GM12878 (cell line): ENCODE data around the gene NUP50. TPM values are rescaled to one million over a fixed set of nuclear protein-coding genes. Genes with fewer than 3 reads are reported as not detected.
A peak's percentile ranks its signal among the peaks of the same experiment; 100 is the strongest.

Experiments used
- ATAC-seq: fragments of 200-7000 bp; cut with Tn5 transposase; 3 replicates; pipeline ENCODE4 v1.9.1; 2020; ENCODE audit warnings: mild to moderate bottlenecking, moderate library complexity
- BruUV-seq: library from RNA; stranded (reverse); fragments of 400-500 nt; replicated peaks from 2 replicates; lab custom pipeline; 2021; lab: Mats Ljungman, UMichigan
- CTCF ChIA-PET: fragments of 300-600 bp; sonication (Branson Sonifier 250); formaldehyde crosslinking; extraction: SDS; loops from one replicate; lab custom pipeline; 2021; ENCODE audit warnings: inconsistent platforms; lab: Yijun Ruan, JAX
- POLR2A ChIA-PET: fragments of 350-600 bp; formaldehyde crosslinking; extraction: SDS; loops from one replicate; lab custom pipeline; 2021; ENCODE audit warnings: inconsistent platforms; lab: Charles Lee
- RAD21 ChIA-PET: fragments of 300-600 bp; sonication (Branson Sonifier 250); formaldehyde crosslinking; loops from one replicate; lab custom pipeline; 2023; ENCODE audit warnings: antibody characterized with exemption; ENCODE audit not compliant: unreplicated experiment; lab: Charles Lee
- SMC1A ChIA-PET: fragments of 300-600 bp; sonication (Branson Sonifier 250); formaldehyde crosslinking; loops from one replicate; lab custom pipeline; 2023; ENCODE audit not compliant: unreplicated experiment, uncharacterized antibody; lab: Charles Lee
- DNase-seq: peaks from one replicate; pipeline ENCODE4 v3.0.0-alpha.2; 2011; ENCODE audit warnings: low read depth, low spot score
- FAIRE-seq: peaks from 3 replicates; lab custom pipeline; 2011; peaks lifted over from hg19 to GRCh38; lab: Jason Lieb, UNC
- H2AFZ ChIP-seq: 2 replicates; pipeline ENCODE4 v1.6.0; 2011; ENCODE audit warnings: low read depth, low read length, control low read depth; ENCODE audit not compliant: control insufficient read depth
- H3K27ac ChIP-seq: 2 replicates; pipeline ENCODE4 v1.5.1; 2011; ENCODE audit warnings: control low read depth; ENCODE audit not compliant: control insufficient read depth, insufficient read depth
- H3K27me3 ChIP-seq, 2 experiments: replicated peaks in 1 of 2; 2 replicates each; pipeline versions ENCODE4 v1.6.0 to v1.6.1; 2011; ENCODE audit warnings: low read length in 1 of 2; ENCODE audit not compliant: control insufficient read depth in 2 of 2, insufficient read depth in 2 of 2
- H3K36me3 ChIP-seq, 2 experiments: 2 replicates each; pipeline ENCODE4 v1.5.1; 2011; ENCODE audit warnings: low read length in 1 of 2; ENCODE audit not compliant: control insufficient read depth in 2 of 2, insufficient read depth in 2 of 2
- H3K4me1 ChIP-seq: 2 replicates; pipeline ENCODE4 v1.6.1; 2011; ENCODE audit warnings: mild to moderate bottlenecking, low read length, moderate library complexity, mixed read lengths; ENCODE audit not compliant: control insufficient read depth, insufficient read depth
- H3K4me2 ChIP-seq: 2 replicates; pipeline ENCODE4 v1.6.0; 2011; ENCODE audit warnings: control low read depth; ENCODE audit not compliant: control insufficient read depth, insufficient read depth
- H3K4me3 ChIP-seq: fragments of 200-600 bp; sonication (generic); 2 replicates; pipeline ENCODE4 v1.5.1; 2016
- H3K79me2 ChIP-seq: 2 replicates; pipeline ENCODE4 v1.6.0; 2011; ENCODE audit warnings: low read length; ENCODE audit not compliant: control insufficient read depth, insufficient read depth
- H3K9ac ChIP-seq: 2 replicates; pipeline ENCODE4 v1.8.0; 2011; ENCODE audit warnings: low read length, control low read depth, mixed read lengths; ENCODE audit not compliant: control insufficient read depth, insufficient read depth
- H3K9me3 ChIP-seq: replicated peaks from 3 replicates; pipeline ENCODE4 v1.5.1; 2011; ENCODE audit warnings: mild to moderate bottlenecking, low read length; ENCODE audit not compliant: control insufficient read depth, insufficient read depth
- H4K20me1 ChIP-seq: 2 replicates; pipeline ENCODE4 v1.6.0; 2011; ENCODE audit not compliant: control insufficient read depth, insufficient read depth
- DPF2 ChIP-seq: fragments of 450-650 bp; IDR thresholded peaks from 2 replicates; pipeline ENCODE4 v1.6.1; 2017; ENCODE audit warnings: mild to moderate bottlenecking
- IRF3 ChIP-seq: fragments of 450-650 bp; IDR thresholded peaks from 2 replicates; pipeline ENCODE4 v1.6.1; 2014; ENCODE audit warnings: mild to moderate bottlenecking
- NR2C1 ChIP-seq: fragments of 450-650 bp; IDR thresholded peaks from 2 replicates; pipeline ENCODE4 v1.6.1; 2017; ENCODE audit warnings: antibody characterized with exemption, mild to moderate bottlenecking, moderate library complexity
- PKNOX1 ChIP-seq: fragments of 450-650 bp; IDR thresholded peaks from 2 replicates; pipeline ENCODE4 v1.6.1; 2016; ENCODE audit warnings: mild to moderate bottlenecking
- POLR2A ChIP-seq: IDR thresholded peaks from 2 replicates; pipeline ENCODE4 v1.6.1; 2011; ENCODE audit warnings: low read depth, mild to moderate bottlenecking, low read length
- SMAD1 ChIP-seq: fragments of 450-650 bp; IDR thresholded peaks from 2 replicates; pipeline ENCODE4 v1.6.1; 2018; ENCODE audit warnings: mild to moderate bottlenecking, low read depth; ENCODE audit not compliant: partially characterized antibody
- TARDBP ChIP-seq: IDR thresholded peaks from 2 replicates; pipeline ENCODE4 v1.6.1; 2016; ENCODE audit warnings: borderline replicate concordance
- ZZZ3 ChIP-seq: IDR thresholded peaks from 2 replicates; pipeline ENCODE4 v1.6.1; 2011; ENCODE audit warnings: low read depth; ENCODE audit not compliant: control insufficient read depth, insufficient read length
- WGBS: methylation state at CpG from one replicate; pipeline ENCODE4 v1.1.6; 2016; ENCODE audit warnings: low lambda C conversion rate; ENCODE audit not compliant: insufficient replicate concordance, insufficient coverage; ENCODE audit errors: missing lambda C conversion rate; 5-methylcytosine and 5-hydroxymethylcytosine counted together
- in situ Hi-C: fragments of 300-500 bp; cut with MboI; formaldehyde crosslinking; loops from 9 replicates; pipeline ENCODE4 v1.14.3; 2018; ENCODE audit warnings: mixed read lengths
- intact Hi-C: fragments of 100-400 bp; cut with micrococcal nuclease; formaldehyde crosslinking; loops from one replicate; pipeline ENCODE4 v1.14.2; 2022; ENCODE audit not compliant: unreplicated experiment
- polyA plus RNA-seq, 11 experiments: library from polyadenylated mRNA; depleted of rRNA in 4 of 11; unstranded in 6 of 11; stranded (reverse) in 5 of 11; fragments of >200 nt; fragmentation: Nextera tagmentation in 4 of 11; fragmentation: Illumina TruSeq in 1 of 11; extraction: Ambion mirVana in 4 of 11; extraction: Trizol in 1 of 11; gene quantifications; 1 replicate in 1 of 11; 2 replicates in 10 of 11; pipeline versions ENCODE4 v1.2.1 to v1.2.3, GENCODE V29; 2011 to 2016; ENCODE audit warnings: inconsistent platforms in 2 of 11, missing spikeins in 2 of 11, low read depth in 1 of 11
- total RNA-seq, 4 experiments: library from RNA; depleted of rRNA in 3 of 4; stranded (reverse); fragments of >200 nt in 3 of 4; fragmentation: Illumina TruSeq in 1 of 4; extraction: Trizol in 1 of 4; gene quantifications; 2 replicates each; pipeline versions ENCODE4 v1.2.1 to v1.2.3, GENCODE V29; 2013 to 2021
- TF ChIP-seq, protein P1 (sequence below): fragments of 150-350 bp; IDR thresholded peaks from 2 replicates; pipeline ENCODE4 v1.6.1; 2016; ENCODE audit warnings: low read depth, low read length

The NUP50 gene
- total and polyA plus RNA-seq, 10 of the 15 experiments (the other 5 are each of a cell fraction or from before 2014, with no cell fraction given): 36.8 to 125 (median 78.8) TPM

DNA sequence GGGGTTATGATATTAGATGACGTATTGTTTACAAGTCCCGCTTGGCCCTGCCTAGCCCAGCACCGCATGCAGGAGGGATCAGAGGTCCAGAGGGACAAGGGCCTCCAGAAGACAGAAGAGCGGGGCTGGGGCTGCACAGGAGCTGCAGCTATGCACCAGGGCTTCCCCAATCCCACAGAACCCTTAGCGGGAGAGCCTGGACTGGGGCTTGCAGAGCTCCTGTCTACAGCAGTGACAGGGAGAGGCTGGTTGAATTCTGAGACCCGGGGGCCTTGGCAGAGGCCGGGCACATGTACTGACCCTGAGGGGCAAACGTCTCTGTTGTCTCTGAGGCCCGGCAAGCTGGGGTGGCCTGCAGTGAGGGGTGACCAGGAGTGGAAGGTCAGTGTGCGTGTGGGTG is 70.1 kb downstream of the NUP50 start:
- Histone ChIP-seq H3K36me3 (peaks cover 3 to 11% of the 10 kb centered on the region in 2 experiments; a peak in 2 of 4 replicates), H3K4me2 (peak overlapping the region; percentile 88), H4K20me1 (no peaks in the 10 kb centered on the region), H3K9me3 (no peaks in the 10 kb centered on the region), H3K9ac (peak overlapping the region; percentile 1; the same call in 1 of the 2 replicates), H3K27ac (peak overlapping the region; percentile 24; the same call in 1 of the 2 replicates), H3K4me3 (no peak overlapping the region), H3K79me2 (peaks cover 78% of the 10 kb centered on the region), H3K27me3 (no peaks in the 10 kb centered on the region), H2AFZ (no peak overlapping the region), H3K4me1 (peaks cover 52% of the 10 kb centered on the region)
- WGBS: over 99% methylated on average over 10 of the region's 10 CpGs
- TF ChIP-seq NR2C1 (no peak), DPF2 (no peak), POLR2A (peak; percentile 44; the same call in 1 of the 2 replicates)
- in situ Hi-C loops: no loop called here
- BruUV-seq: no TSS peak
- ChIA-PET CTCF (interaction anchor here (1.0 to 2.4 kb wide), 5 partner anchors 16 to 413 kb away, joined by 3 to 13 read pairs (median 5); no protein-coding TSS in a partner anchor), SMC1A (interaction anchor here (0.7 to 5.2 kb wide), 9 partner anchors 13 to 97 kb away, joined by 3 to 32 read pairs (median 5); no protein-coding TSS in a partner anchor), POLR2A (interaction anchor here (1.2 to 2.8 kb wide), 4 partner anchors 12 to 70 kb away, joined by 3 to 16 read pairs (median 8); partner anchors contain the start of gene NUP50), RAD21 (interaction anchor here (0.8 to 3.8 kb wide), 7 partner anchors 12 to 70 kb away, joined by 3 to 28 read pairs (median 4); partner anchors contain the start of gene NUP50)
- ATAC-seq (no peak), FAIRE-seq (no peak), DNase-seq (no peak)
- intact Hi-C loops: no loop called here

DNA sequence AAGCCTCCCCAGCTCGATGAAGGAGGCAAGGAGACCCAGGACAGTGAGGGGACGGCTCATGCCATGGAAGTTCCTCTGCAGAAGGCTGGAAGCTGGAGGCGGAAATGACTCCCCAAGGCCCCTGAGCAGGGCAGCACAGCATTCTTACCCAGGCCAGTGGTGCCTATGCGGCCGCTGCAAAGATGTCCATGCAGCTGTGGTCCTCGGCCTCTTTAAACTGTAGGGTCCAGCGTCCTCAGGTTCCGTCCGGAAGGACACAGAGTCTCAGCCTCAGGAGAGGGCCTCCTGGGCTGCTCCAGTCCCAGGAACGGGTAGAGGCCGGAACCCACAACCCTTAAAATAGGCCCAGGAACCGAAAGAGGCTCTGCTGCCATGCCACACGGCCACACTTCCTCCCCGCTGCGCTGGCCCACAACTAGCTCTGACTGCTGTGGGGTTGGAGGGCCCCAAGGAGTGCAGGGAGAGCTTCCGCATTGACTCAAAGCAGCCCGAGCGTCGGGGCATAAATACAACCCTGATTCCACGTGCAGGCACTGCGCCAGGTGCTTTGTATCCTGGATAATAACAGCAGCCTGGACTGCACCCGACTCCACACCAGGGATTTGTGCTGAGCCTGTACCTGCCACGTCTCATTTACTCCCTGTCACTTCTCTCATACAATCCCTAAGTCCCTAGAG is 71.5 kb downstream of the NUP50 start:
- in situ Hi-C loops: no loop called here
- BruUV-seq: no TSS peak
- H4K20me1 ChIP-seq: no peaks in the 10 kb centered on the region
- intact Hi-C loops: loop anchor here (5.0 kb wide), 1 partner anchor 68 kb away; no protein-coding TSS in a partner anchor
- WGBS: under 1% methylated on average over 23 of the region's 23 CpGs
- H2AFZ ChIP-seq: peak overlapping the region; percentile 6; the same call in 1 of the 2 replicates
- ATAC-seq: peak; percentile 92
- ChIA-PET RAD21 (interaction anchor here (0.5 to 3.8 kb wide), 8 partner anchors 9 to 1182 kb away, joined by 3 to 28 read pairs (median 4); partner anchors contain the start of gene NUP50), CTCF (interaction anchor here (0.6 to 2.4 kb wide), 10 partner anchors 10 to 412 kb away, joined by 3 to 13 read pairs (median 4); no protein-coding TSS in a partner anchor), POLR2A (interaction anchor here (1.2 to 2.8 kb wide), 6 partner anchors 11 to 70 kb away, joined by 3 to 16 read pairs (median 8); no protein-coding TSS in a partner anchor), SMC1A (interaction anchor here (0.5 to 5.2 kb wide), 8 partner anchors 12 to 551 kb away, joined by 3 to 32 read pairs (median 4); partner anchors contain the start of gene NUP50)
- DNase-seq: peak; percentile 81
- no peaks in the 10 kb centered on the region for H3K27me3 ChIP-seq
- peak overlapping the region; percentile 88 for H3K4me2 ChIP-seq
- peaks cover 2 to 11% of the 10 kb centered on the region in 2 experiments; a peak in 2 of 4 replicates for H3K36me3 ChIP-seq
- peaks cover 62% of the 10 kb centered on the region for H3K4me1 ChIP-seq
- peak; percentile 92 for FAIRE-seq
- peak overlapping the region; percentile 80 for H3K9ac ChIP-seq
- H3K27ac ChIP-seq: peak overlapping the region; percentile 93
- H3K79me2 ChIP-seq: peaks cover 85% of the 10 kb centered on the region
- H3K4me3 ChIP-seq: peak overlapping the region; percentile 67
- no peaks in the 10 kb centered on the region for H3K9me3 ChIP-seq
- TF ChIP-seq PKNOX1: no peak
- TF ChIP-seq IRF3: no peak
- TF ChIP-seq, protein P1, sequence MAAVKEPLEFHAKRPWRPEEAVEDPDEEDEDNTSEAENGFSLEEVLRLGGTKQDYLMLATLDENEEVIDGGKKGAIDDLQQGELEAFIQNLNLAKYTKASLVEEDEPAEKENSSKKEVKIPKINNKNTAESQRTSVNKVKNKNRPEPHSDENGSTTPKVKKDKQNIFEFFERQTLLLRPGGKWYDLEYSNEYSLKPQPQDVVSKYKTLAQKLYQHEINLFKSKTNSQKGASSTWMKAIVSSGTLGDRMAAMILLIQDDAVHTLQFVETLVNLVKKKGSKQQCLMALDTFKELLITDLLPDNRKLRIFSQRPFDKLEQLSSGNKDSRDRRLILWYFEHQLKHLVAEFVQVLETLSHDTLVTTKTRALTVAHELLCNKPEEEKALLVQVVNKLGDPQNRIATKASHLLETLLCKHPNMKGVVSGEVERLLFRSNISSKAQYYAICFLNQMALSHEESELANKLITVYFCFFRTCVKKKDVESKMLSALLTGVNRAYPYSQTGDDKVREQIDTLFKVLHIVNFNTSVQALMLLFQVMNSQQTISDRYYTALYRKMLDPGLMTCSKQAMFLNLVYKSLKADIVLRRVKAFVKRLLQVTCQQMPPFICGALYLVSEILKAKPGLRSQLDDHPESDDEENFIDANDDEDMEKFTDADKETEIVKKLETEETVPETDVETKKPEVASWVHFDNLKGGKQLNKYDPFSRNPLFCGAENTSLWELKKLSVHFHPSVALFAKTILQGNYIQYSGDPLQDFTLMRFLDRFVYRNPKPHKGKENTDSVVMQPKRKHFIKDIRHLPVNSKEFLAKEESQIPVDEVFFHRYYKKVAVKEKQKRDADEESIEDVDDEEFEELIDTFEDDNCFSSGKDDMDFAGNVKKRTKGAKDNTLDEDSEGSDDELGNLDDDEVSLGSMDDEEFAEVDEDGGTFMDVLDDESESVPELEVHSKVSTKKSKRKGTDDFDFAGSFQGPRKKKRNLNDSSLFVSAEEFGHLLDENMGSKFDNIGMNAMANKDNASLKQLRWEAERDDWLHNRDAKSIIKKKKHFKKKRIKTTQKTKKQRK: no peak
- TF ChIP-seq SMAD1: no peak
- TF ChIP-seq TARDBP: no peak
- no peak for TF ChIP-seq ZZZ3
- TF ChIP-seq NR2C1: no peak
